Body of pancreas (tissue), 4 donors: ENCODE results near the gene OSTF1. TPM values are rescaled to one million over a fixed set of nuclear protein-coding genes. Genes with fewer than 3 reads are reported as not detected.

Experiments used
- ATAC-seq: fragments of 150-250 bp; one replicate; pipeline ENCODE4 v1.9.1; 2016
- DNase-seq, 4 donors: peaks; one replicate each; pipeline ENCODE4 v3.0.0-alpha.2; 2019
- H3K27ac ChIP-seq, 4 donors: fragments of 200-600 bp; sonication (generic); 1 replicate in 3 of 4; 2 replicates in 1 of 4; pipeline versions ENCODE4 v1.5.1 to v1.6.1; 2016 to 2019; ENCODE audit warnings: mild to moderate bottlenecking in 1 of 4, mixed read lengths in 1 of 4, moderate library complexity in 1 of 4
- H3K27me3 ChIP-seq, 2 donors: fragments of 200-600 bp; sonication (generic); one replicate each; pipeline ENCODE4 v1.6.0; 2016; ENCODE audit warnings: mild to moderate bottlenecking in 1 of 2
- H3K36me3 ChIP-seq, 2 donors: fragments of 200-600 bp; sonication (generic); replicated peaks in 1 of 2; 2 replicates each; pipeline ENCODE4 v1.5.1; 2016; ENCODE audit warnings: low read depth in 2 of 2; ENCODE audit not compliant: insufficient read depth in 1 of 2
- H3K4me1 ChIP-seq: fragments of 200-600 bp; sonication (generic); one replicate; pipeline ENCODE4 v1.6.0; 2016
- H3K4me3 ChIP-seq, 2 donors: fragments of 200-600 bp; sonication (generic); 1 replicate in 1 of 2; 2 replicates in 1 of 2; pipeline ENCODE4 v1.5.1; 2016 to 2019
- H3K9me3 ChIP-seq, 3 donors: fragments of 200-600 bp; sonication (generic); 1 replicate in 2 of 3; 2 replicates in 1 of 3; pipeline ENCODE4 v1.5.1; 2016
- POLR2A ChIP-seq, 3 donors: fragments of 450-650 bp; IDR thresholded peaks; one replicate each; pipeline ENCODE4 v1.6.1; 2016; ENCODE audit warnings: antibody characterized with exemption in 3 of 3, mild to moderate bottlenecking in 2 of 3
- WGBS, 2 donors: methylation state at CpG; one replicate each; pipeline ENCODE4 v1.1.5; 2017; 5-methylcytosine and 5-hydroxymethylcytosine counted together
- intact Hi-C: fragments of 100-400 bp; cut with DNase I; formaldehyde crosslinking; loops from one replicate; pipeline ENCODE4 v1.15.1; 2023
- total RNA-seq, 2 donors: library from RNA; depleted of rRNA; stranded (reverse); fragments of >200 nt; gene quantifications; one replicate each; pipeline ENCODE4 v1.1.0, GENCODE V29; 2016
- TF ChIP-seq, protein P1 (sequence below), 7 experiments: fragments of 450-650 bp in 4 of 7; fragments of 200-600 bp in 3 of 7; sonication (generic) in 3 of 7; IDR thresholded peaks; one replicate each; pipeline ENCODE4 v1.5.1; 2016 to 2019; ENCODE audit warnings: antibody characterized with exemption in 7 of 7

The OSTF1 gene
- total RNA-seq, 2 donors from 2014 or later, result 10.4 to 12.9 TPM

DNA sequence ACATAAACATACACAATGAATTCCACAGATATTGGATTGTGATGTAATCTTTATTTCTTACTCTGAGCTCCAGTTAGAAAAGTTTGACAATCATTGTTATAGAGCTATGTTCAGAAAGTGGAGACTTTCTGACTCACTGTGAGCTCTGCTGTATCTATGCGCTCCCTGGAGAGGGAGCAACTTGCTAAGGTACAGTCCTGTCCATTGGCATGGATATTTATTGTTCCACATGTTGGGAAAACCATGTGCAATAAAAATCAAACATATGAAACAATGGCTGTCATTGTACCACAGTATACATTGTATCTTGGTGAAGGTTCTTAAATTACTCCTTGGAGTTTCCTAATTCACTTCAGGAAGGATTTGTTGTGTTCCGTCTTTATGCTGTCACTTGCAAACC is 27.1 kb upstream of the OSTF1 start:
- Histone ChIP-seq H3K4me1 (no peaks in the 10 kb centered on the region), H3K27ac (no peak overlapping the region), H3K9me3 (no peaks in the 10 kb centered on the region), H3K4me3 (no peak overlapping the region), H3K27me3 (no peaks in the 10 kb centered on the region), H3K36me3 (peaks cover 0 to 5% of the 10 kb centered on the region in 2 donors)
- 92 to 98% methylated on average over 2 of the region's 2 CpGs for WGBS, 2 donors
- intact Hi-C loops, result no loop called here
- DNase-seq, result no peak
- no peak for ATAC-seq
- TF ChIP-seq POLR2A (IDR thresholded peaks at IDR 0.05), result no peak
- TF ChIP-seq, protein P1, sequence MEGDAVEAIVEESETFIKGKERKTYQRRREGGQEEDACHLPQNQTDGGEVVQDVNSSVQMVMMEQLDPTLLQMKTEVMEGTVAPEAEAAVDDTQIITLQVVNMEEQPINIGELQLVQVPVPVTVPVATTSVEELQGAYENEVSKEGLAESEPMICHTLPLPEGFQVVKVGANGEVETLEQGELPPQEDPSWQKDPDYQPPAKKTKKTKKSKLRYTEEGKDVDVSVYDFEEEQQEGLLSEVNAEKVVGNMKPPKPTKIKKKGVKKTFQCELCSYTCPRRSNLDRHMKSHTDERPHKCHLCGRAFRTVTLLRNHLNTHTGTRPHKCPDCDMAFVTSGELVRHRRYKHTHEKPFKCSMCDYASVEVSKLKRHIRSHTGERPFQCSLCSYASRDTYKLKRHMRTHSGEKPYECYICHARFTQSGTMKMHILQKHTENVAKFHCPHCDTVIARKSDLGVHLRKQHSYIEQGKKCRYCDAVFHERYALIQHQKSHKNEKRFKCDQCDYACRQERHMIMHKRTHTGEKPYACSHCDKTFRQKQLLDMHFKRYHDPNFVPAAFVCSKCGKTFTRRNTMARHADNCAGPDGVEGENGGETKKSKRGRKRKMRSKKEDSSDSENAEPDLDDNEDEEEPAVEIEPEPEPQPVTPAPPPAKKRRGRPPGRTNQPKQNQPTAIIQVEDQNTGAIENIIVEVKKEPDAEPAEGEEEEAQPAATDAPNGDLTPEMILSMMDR (IDR thresholded peaks at IDR 0.05), result no peak

- Histone ChIP-seq H3K36me3 (peaks cover 0 to 7% of the 10 kb centered on the region in 2 donors), H3K4me3 (no peak overlapping the region), H3K27me3 (no peaks in the 10 kb centered on the region), H3K27ac (no peak overlapping the region), H3K9me3 (no peaks in the 10 kb centered on the region), H3K4me1 (no peaks in the 10 kb centered on the region)
- TF ChIP-seq, protein P1 (IDR thresholded peaks at IDR 0.05), result no peak
- no peak for TF ChIP-seq POLR2A (IDR thresholded peaks at IDR 0.05)
- intact Hi-C loops, result no loop called here
- ATAC-seq (no peak), DNase-seq (no peak)
- WGBS, 2 donors, result 72 to 92% methylated on average over 1 of the region's 1 CpG
Measured at GRCh38 chr9:75063556-75064305, 24.6 kb upstream of the OSTF1 start.

DNA sequence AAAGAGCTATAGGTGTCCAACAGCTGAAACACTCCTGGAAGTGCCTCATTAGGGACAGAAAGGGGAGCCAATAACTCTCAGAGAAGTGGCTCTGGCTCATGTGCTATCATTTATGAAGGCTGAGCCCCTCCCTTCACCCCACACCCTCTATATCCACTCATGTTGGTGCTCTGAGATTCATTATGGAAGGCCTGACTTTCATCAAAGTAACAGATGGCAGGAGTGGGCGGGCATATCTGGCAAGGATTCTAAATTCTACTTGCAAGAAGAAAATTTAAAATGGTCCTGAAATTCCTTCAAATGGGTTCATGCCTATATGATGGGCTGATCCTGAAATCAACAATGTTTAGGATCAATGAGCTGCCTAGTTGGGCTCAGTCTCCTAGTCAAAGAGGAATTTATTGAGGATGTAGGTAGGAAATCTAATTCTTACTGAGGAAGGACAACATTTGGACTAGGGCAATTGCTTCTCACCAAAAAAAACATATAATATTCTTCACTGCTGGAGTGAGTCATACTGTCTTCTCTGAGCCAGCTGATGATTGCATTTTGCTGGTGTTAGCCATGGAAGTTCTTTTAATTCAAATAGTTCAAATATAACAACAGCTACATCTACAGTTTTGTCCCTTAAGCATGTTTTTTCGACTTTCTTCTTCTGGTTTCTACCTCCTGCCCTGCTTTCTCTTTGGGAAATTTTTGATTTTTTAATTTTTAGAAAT is 23.8 kb upstream of the OSTF1 start:
- no peak for TF ChIP-seq POLR2A (IDR thresholded peaks at IDR 0.05)
- TF ChIP-seq, protein P1 (IDR thresholded peaks at IDR 0.05), result no peak
- no peak overlapping the region for H3K4me3 ChIP-seq
- H3K4me1 ChIP-seq, result no peaks in the 10 kb centered on the region
- H3K36me3 ChIP-seq, result peaks cover 0 to 7% of the 10 kb centered on the region in 2 donors
- no peak overlapping the region for H3K27ac ChIP-seq
- ATAC-seq (no peak), DNase-seq (no peak)
- no peaks in the 10 kb centered on the region for H3K27me3 ChIP-seq
- intact Hi-C loops, result no loop called here
- H3K9me3 ChIP-seq, result no peaks in the 10 kb centered on the region
- 82 to 85% methylated on average over 2 of the region's 2 CpGs for WGBS, 2 donors

DNA sequence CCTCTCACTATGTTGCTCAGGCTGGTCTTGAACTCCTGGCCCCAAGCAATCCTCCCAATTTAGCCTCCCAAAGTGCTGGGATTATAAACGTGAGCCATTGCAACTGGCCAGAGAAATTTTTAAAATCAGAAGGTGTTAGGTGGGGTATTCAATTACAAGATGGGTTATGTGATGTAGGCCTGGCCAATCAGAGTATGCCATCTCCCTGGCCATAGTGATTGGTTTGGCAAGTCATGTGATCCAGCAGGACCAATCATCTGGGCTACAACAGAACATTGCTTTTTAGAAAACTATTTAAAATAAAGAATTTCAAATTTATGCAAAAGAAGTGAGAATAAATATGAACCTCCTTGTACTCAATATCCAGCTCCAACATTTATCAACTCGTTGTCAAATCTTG is 22.8 kb upstream of the OSTF1 start:
- Histone ChIP-seq H3K4me3 (no peak overlapping the region), H3K27ac (no peak overlapping the region), H3K9me3 (no peaks in the 10 kb centered on the region), H3K27me3 (no peaks in the 10 kb centered on the region), H3K36me3 (peaks cover 0 to 7% of the 10 kb centered on the region in 2 donors), H3K4me1 (no peaks in the 10 kb centered on the region)
- TF ChIP-seq, protein P1 (IDR thresholded peaks at IDR 0.05), result no peak
- TF ChIP-seq POLR2A (IDR thresholded peaks at IDR 0.05), result no peak
- intact Hi-C loops, result no loop called here
- WGBS, 2 donors, result 50 to 88% methylated on average over 2 of the region's 2 CpGs
- ATAC-seq (no peak), DNase-seq (no peak)
